Activated T-cell treated with anti-CD3 and anti-CD28 coated beads, Interleukin-2, amount 50 U/mL, for 24 hours (primary cell): ENCODE measurements around the gene BCL2L11.
A peak's percentile ranks its signal among the peaks of the same experiment; 100 is the strongest.
"Not testable (repeated sequence)": the region's sequence is repeated elsewhere in the genome, so short reads cannot be mapped to it uniquely, and the experiment has no call there.

ENCODE experiments used
- DNase-seq: peaks from one replicate; pipeline ENCODE4 v3.0.0-alpha.2; 2020
- H3K27ac Mint-ChIP-seq: 2 replicates; pipeline ENCODE4 v1.8.0; 2020; ENCODE audit warnings: mild to moderate bottlenecking, mixed read lengths
- H3K27me3 Mint-ChIP-seq: 2 replicates; pipeline ENCODE4 v1.8.0; 2020; ENCODE audit warnings: mixed read lengths
- H3K36me3 Mint-ChIP-seq: 2 replicates; pipeline ENCODE4 v1.8.0; 2020; ENCODE audit warnings: low read depth, mixed read lengths
- H3K4me1 Mint-ChIP-seq: 2 replicates; pipeline ENCODE4 v1.8.0; 2020; ENCODE audit warnings: low read depth, mixed read lengths
- H3K4me3 Mint-ChIP-seq: 2 replicates; pipeline ENCODE4 v1.8.0; 2020; ENCODE audit warnings: mild to moderate bottlenecking, moderate library complexity, mixed read lengths
- H3K9me3 Mint-ChIP-seq: 2 replicates; pipeline ENCODE4 v1.8.0; 2020; ENCODE audit warnings: mixed read lengths

Gene BCL2L11

GRCh38 chr2:111120253-111121027, at the start of gene BCL2L11:
Gene BCL2L11 (plus strand): TSS chr2:111120914. CDS start chr2:111123746, 2,832 bp downstream.
- no peaks in the 10 kb centered on the region for H3K9me3 Mint-ChIP-seq
- H3K4me1 Mint-ChIP-seq, result peaks cover 72% of the 10 kb centered on the region
- peak; percentile 95 for DNase-seq
- H3K27me3 Mint-ChIP-seq, result peaks cover 33% of the 10 kb centered on the region
- H3K27ac Mint-ChIP-seq, result peak within 1 kb of the TSS; percentile 92
- H3K4me3 Mint-ChIP-seq, result peak within 1 kb of the TSS; percentile 88
- peaks cover 42% of the 10 kb centered on the region for H3K36me3 Mint-ChIP-seq

GRCh38 chr2:111071600-111072171, 49.0 kb upstream of the BCL2L11 start:
- Mint-ChIP-seq H3K4me3 (no peak overlapping the region), H3K27me3 (peaks cover 49% of the 10 kb centered on the region), H3K9me3 (peaks cover 17% of the 10 kb centered on the region), H3K4me1 (no peaks in the 10 kb centered on the region), H3K27ac (no peak overlapping the region), H3K36me3 (no peaks in the 10 kb centered on the region)
- no peak for DNase-seq

GRCh38 chr2:111072220-111072871, 48.4 kb upstream of the BCL2L11 start:
- Mint-ChIP-seq H3K9me3 (peaks cover 17% of the 10 kb centered on the region), H3K27me3 (peaks cover 52% of the 10 kb centered on the region), H3K27ac (no peak overlapping the region), H3K4me1 (no peaks in the 10 kb centered on the region), H3K4me3 (no peak overlapping the region), H3K36me3 (no peaks in the 10 kb centered on the region)
- DNase-seq, result no peak

- H3K36me3 Mint-ChIP-seq, H3K4me3 Mint-ChIP-seq, H3K27ac Mint-ChIP-seq, H3K4me1 Mint-ChIP-seq, H3K9me3 Mint-ChIP-seq, DNase-seq: not testable (repeated sequence)
- peaks cover 88% of the 10 kb centered on the region for H3K27me3 Mint-ChIP-seq
These were observed 38.1 kb upstream of the BCL2L11 start for GRCh38 chr2:111082659-111083058.

GRCh38 chr2:111091811-111092211, 28.9 kb upstream of the BCL2L11 start:
- no peak overlapping the region for H3K4me3 Mint-ChIP-seq

GRCh38 chr2:111094691-111095090, 26.0 kb upstream of the BCL2L11 start:
- H3K4me1 Mint-ChIP-seq, result peaks cover 18% of the 10 kb centered on the region
- DNase-seq, result no peak
- peaks cover 70% of the 10 kb centered on the region for H3K27me3 Mint-ChIP-seq
- H3K4me3 Mint-ChIP-seq, result no peak overlapping the region
- no peaks in the 10 kb centered on the region for H3K9me3 Mint-ChIP-seq
- H3K27ac Mint-ChIP-seq, result no peak overlapping the region
- no peaks in the 10 kb centered on the region for H3K36me3 Mint-ChIP-seq

More at GRCh38 chr2:111091811-111092211, 28.9 kb upstream of the BCL2L11 start:
- peaks cover 66% of the 10 kb centered on the region for H3K27me3 Mint-ChIP-seq
- no peaks in the 10 kb centered on the region for H3K9me3 Mint-ChIP-seq
- peak overlapping the region; percentile 80 for H3K27ac Mint-ChIP-seq
- peaks cover 18% of the 10 kb centered on the region for H3K4me1 Mint-ChIP-seq
- no peaks in the 10 kb centered on the region for H3K36me3 Mint-ChIP-seq
- no peak for DNase-seq

GRCh38 chr2:111095434-111095833, 25.3 kb upstream of the BCL2L11 start:
- Mint-ChIP-seq H3K27me3 (peaks cover 70% of the 10 kb centered on the region), H3K4me3 (no peak overlapping the region), H3K27ac (no peak overlapping the region), H3K36me3 (no peaks in the 10 kb centered on the region), H3K4me1 (peaks cover 25% of the 10 kb centered on the region), H3K9me3 (no peaks in the 10 kb centered on the region)
- DNase-seq, result no peak

- no peak overlapping the region for H3K27ac Mint-ChIP-seq
- H3K4me1 Mint-ChIP-seq, result peaks cover 23% of the 10 kb centered on the region
- no peaks in the 10 kb centered on the region for H3K36me3 Mint-ChIP-seq
These were observed 21.3 kb upstream of the BCL2L11 start for GRCh38 chr2:111099402-111099801.

GRCh38 chr2:111100087-111100764, 20.5 kb upstream of the BCL2L11 start:
- Mint-ChIP-seq H3K36me3 (no peaks in the 10 kb centered on the region), H3K9me3 (peaks cover 3% of the 10 kb centered on the region), H3K27ac (peak overlapping the region; percentile 87), H3K4me3 (peak overlapping the region; percentile 9), H3K4me1 (peaks cover 23% of the 10 kb centered on the region), H3K27me3 (peaks cover 74% of the 10 kb centered on the region)
- DNase-seq, result peak; percentile 45

More at GRCh38 chr2:111099402-111099801, 21.3 kb upstream of the BCL2L11 start:
- DNase-seq, result no peak
- H3K9me3 Mint-ChIP-seq, result peaks cover 3% of the 10 kb centered on the region
- H3K4me3 Mint-ChIP-seq, result no peak overlapping the region
- peaks cover 78% of the 10 kb centered on the region for H3K27me3 Mint-ChIP-seq

- H3K4me1 Mint-ChIP-seq, result peaks cover 23% of the 10 kb centered on the region
- H3K27me3 Mint-ChIP-seq, result peaks cover 72% of the 10 kb centered on the region
- H3K4me3 Mint-ChIP-seq, result peak overlapping the region; percentile 9
- peaks cover 3% of the 10 kb centered on the region for H3K9me3 Mint-ChIP-seq
- H3K36me3 Mint-ChIP-seq, result no peaks in the 10 kb centered on the region
- DNase-seq, result peak; percentile 41
- H3K27ac Mint-ChIP-seq, result peak overlapping the region; percentile 87
These were observed 19.9 kb upstream of the BCL2L11 start for GRCh38 chr2:111100765-111101162.

- Mint-ChIP-seq H3K36me3 (no peaks in the 10 kb centered on the region), H3K27me3 (peaks cover 74% of the 10 kb centered on the region), H3K9me3 (peaks cover 3% of the 10 kb centered on the region), H3K4me1 (peaks cover 27% of the 10 kb centered on the region), H3K27ac (no peak overlapping the region), H3K4me3 (no peak overlapping the region)
- no peak for DNase-seq
These were observed 19.1 kb upstream of the BCL2L11 start for GRCh38 chr2:111101592-111101991.

- H3K9me3 Mint-ChIP-seq, result peaks cover 3% of the 10 kb centered on the region
- no peak overlapping the region for H3K4me3 Mint-ChIP-seq
- peaks cover 31% of the 10 kb centered on the region for H3K4me1 Mint-ChIP-seq
- H3K27me3 Mint-ChIP-seq, result peaks cover 74% of the 10 kb centered on the region
- DNase-seq, result no peak
- no peaks in the 10 kb centered on the region for H3K36me3 Mint-ChIP-seq
- no peak overlapping the region for H3K27ac Mint-ChIP-seq
These were observed 18.5 kb upstream of the BCL2L11 start for GRCh38 chr2:111102216-111102615.

GRCh38 chr2:111105926-111106325, 14.8 kb upstream of the BCL2L11 start:
- H3K4me1 Mint-ChIP-seq, result peaks cover 27% of the 10 kb centered on the region
- H3K27ac Mint-ChIP-seq, result no peak overlapping the region
- H3K27me3 Mint-ChIP-seq, result peaks cover 71% of the 10 kb centered on the region
- peaks cover 1% of the 10 kb centered on the region for H3K9me3 Mint-ChIP-seq
- no peak for DNase-seq
- H3K4me3 Mint-ChIP-seq, result no peak overlapping the region
- no peaks in the 10 kb centered on the region for H3K36me3 Mint-ChIP-seq

GRCh38 chr2:111106706-111107105, 14.0 kb upstream of the BCL2L11 start:
- no peak overlapping the region for H3K4me3 Mint-ChIP-seq
- no peak for DNase-seq
- H3K36me3 Mint-ChIP-seq, result no peaks in the 10 kb centered on the region
- no peaks in the 10 kb centered on the region for H3K9me3 Mint-ChIP-seq
- H3K27me3 Mint-ChIP-seq, result peaks cover 68% of the 10 kb centered on the region
- peaks cover 25% of the 10 kb centered on the region for H3K4me1 Mint-ChIP-seq
- no peak overlapping the region for H3K27ac Mint-ChIP-seq
